Trophoblast cell (in vitro differentiated cells and primary cell): ENCODE data around the gene ZDHHC8.

ENCODE experiments used
- DNase-seq, 2 donors: peaks; one replicate each; pipeline ENCODE4 v3.0.0-alpha.2; 2016
- H2AFZ ChIP-seq: 2 replicates; pipeline ENCODE4 v1.6.1; 2013; ENCODE audit warnings: low read length, moderate library complexity, mild to moderate bottlenecking; ENCODE audit not compliant: insufficient read depth, poor library complexity
- H2AK5ac ChIP-seq: 2 replicates; pipeline ENCODE4 v1.6.1; 2013; ENCODE audit warnings: mild to moderate bottlenecking, low read length
- H2BK120ac ChIP-seq: 2 replicates; pipeline ENCODE4 v1.6.1; 2013; ENCODE audit warnings: low read length, mild to moderate bottlenecking, moderate library complexity; ENCODE audit not compliant: insufficient read depth, poor library complexity
- H2BK12ac ChIP-seq: 2 replicates; pipeline ENCODE4 v1.6.1; 2013; ENCODE audit warnings: mild to moderate bottlenecking, low read length, moderate library complexity
- H2BK5ac ChIP-seq: 2 replicates; pipeline ENCODE4 v1.6.1; 2013; ENCODE audit warnings: low read length, low read depth, moderate library complexity, mild to moderate bottlenecking; ENCODE audit not compliant: poor library complexity
- H3K14ac ChIP-seq: 2 replicates; pipeline ENCODE4 v1.6.1; 2013; ENCODE audit warnings: mild to moderate bottlenecking, low read length
- H3K18ac ChIP-seq: 2 replicates; pipeline ENCODE4 v1.6.1; 2013; ENCODE audit warnings: mild to moderate bottlenecking, low read length
- H3K23ac ChIP-seq: 2 replicates; pipeline ENCODE4 v1.6.1; 2013; ENCODE audit warnings: low read length
- H3K27ac ChIP-seq: 2 replicates; pipeline ENCODE4 v1.5.1; 2013; ENCODE audit warnings: low read depth, mild to moderate bottlenecking, inconsistent platforms, low read length, moderate library complexity
- H3K27me3 ChIP-seq: 2 replicates; pipeline ENCODE4 v1.6.1; 2013; ENCODE audit warnings: inconsistent platforms, mild to moderate bottlenecking, low read length, moderate library complexity; ENCODE audit not compliant: insufficient read depth
- H3K36me3 ChIP-seq, 2 experiments: 1 replicate in 1 of 2; 2 replicates in 1 of 2; pipeline ENCODE4 v1.6.1; 2013; ENCODE audit warnings: low read length in 2 of 2, mild to moderate bottlenecking in 2 of 2, moderate library complexity in 1 of 2; ENCODE audit not compliant: insufficient read depth in 2 of 2, control insufficient read depth in 1 of 2
- H3K4ac ChIP-seq: 2 replicates; pipeline ENCODE4 v1.6.1; 2013; ENCODE audit warnings: low read depth, mild to moderate bottlenecking, low read length, moderate library complexity
- H3K4me1 ChIP-seq, 2 experiments: 1 replicate in 1 of 2; 2 replicates in 1 of 2; pipeline ENCODE4 v1.6.1; 2013; ENCODE audit warnings: low read length in 2 of 2, mild to moderate bottlenecking in 2 of 2, moderate library complexity in 1 of 2; ENCODE audit not compliant: insufficient read depth in 2 of 2, control insufficient read depth in 1 of 2
- H3K4me2 ChIP-seq: 2 replicates; pipeline ENCODE4 v1.6.1; 2013; ENCODE audit warnings: inconsistent platforms, mild to moderate bottlenecking, low read length, moderate library complexity
- H3K4me3 ChIP-seq: 2 replicates; pipeline ENCODE4 v1.5.1; 2013; ENCODE audit warnings: mild to moderate bottlenecking, low read depth, low read length, inconsistent platforms
- H3K79me1 ChIP-seq: one replicate; pipeline ENCODE4 v1.6.1; 2013; ENCODE audit warnings: low read length
- H3K79me2 ChIP-seq: 2 replicates; pipeline ENCODE4 v1.6.1; 2013; ENCODE audit warnings: low read length, mild to moderate bottlenecking; ENCODE audit not compliant: control insufficient read depth, insufficient read depth, poor library complexity
- H3K9ac ChIP-seq: 2 replicates; pipeline ENCODE4 v1.6.1; 2013; ENCODE audit warnings: mild to moderate bottlenecking, low read length
- H3K9me3 ChIP-seq: 2 replicates; pipeline ENCODE4 v1.6.1; 2013; ENCODE audit warnings: low read depth, mild to moderate bottlenecking, control low read depth, inconsistent platforms, low read length; ENCODE audit not compliant: insufficient read depth
- H4K12ac ChIP-seq: 2 replicates; pipeline ENCODE4 v1.6.1; 2013; ENCODE audit warnings: low read depth, mild to moderate bottlenecking, low read length, moderate library complexity
- H4K8ac ChIP-seq: 2 replicates; pipeline ENCODE4 v1.6.1; 2013; ENCODE audit warnings: low read depth, mild to moderate bottlenecking, low read length, moderate library complexity
- H4K91ac ChIP-seq: one replicate; pipeline ENCODE4 v1.6.1; 2013; ENCODE audit warnings: low read depth, mild to moderate bottlenecking, low read length, moderate library complexity
- WGBS: extraction: QIAGEN DNeasy Blood & Tissue Kit; methylation state at CpG from one replicate; pipeline ENCODE4 v1.1.7; 2013; ENCODE audit warnings: missing lambda C conversion rate; ENCODE audit not compliant: insufficient read length, insufficient coverage; ENCODE audit errors: extremely low coverage; 5-methylcytosine and 5-hydroxymethylcytosine counted together

ZDHHC8 gene

GRCh38 chr22:20176421-20177085, 44.9 kb downstream of the ZDHHC8 start:
- Histone ChIP-seq H3K79me1 (no peaks in the 10 kb centered on the region), H4K12ac (no peak overlapping the region), H3K27me3 (no peaks in the 10 kb centered on the region), H3K36me3 (no peaks in the 10 kb centered on the region), H2BK12ac (no peak overlapping the region), H3K27ac (no peak overlapping the region), H3K4ac (no peak overlapping the region), H2AFZ (no peak overlapping the region), H3K4me3 (no peak overlapping the region), H3K14ac (no peak overlapping the region), H3K9me3 (no peaks in the 10 kb centered on the region), H2AK5ac (no peak overlapping the region), H3K9ac (no peak overlapping the region), H2BK5ac (no peak overlapping the region), H4K91ac (no peak overlapping the region), H3K18ac (no peak overlapping the region), H3K23ac (no peak overlapping the region), H3K4me2 (no peak overlapping the region), H4K8ac (no peak overlapping the region), H2BK120ac (no peak overlapping the region), H3K79me2 (no peaks in the 10 kb centered on the region), H3K4me1 (no peaks in the 10 kb centered on the region)
- WGBS = no CpG with 5 or more reads among the region's 17 CpGs
- no peak for DNase-seq

- Histone ChIP-seq H3K9ac (no peak overlapping the region), H3K23ac (no peak overlapping the region), H3K79me2 (no peaks in the 10 kb centered on the region), H2AK5ac (no peak overlapping the region), H3K4me1 (no peaks in the 10 kb centered on the region), H3K4me3 (no peak overlapping the region), H3K4ac (no peak overlapping the region), H3K9me3 (no peaks in the 10 kb centered on the region), H2BK5ac (no peak overlapping the region), H4K12ac (no peak overlapping the region), H3K27me3 (no peaks in the 10 kb centered on the region), H4K91ac (no peak overlapping the region), H3K14ac (no peak overlapping the region), H3K79me1 (no peaks in the 10 kb centered on the region), H3K4me2 (no peak overlapping the region), H2AFZ (no peak overlapping the region), H3K18ac (no peak overlapping the region), H3K27ac (no peak overlapping the region), H2BK120ac (no peak overlapping the region), H2BK12ac (no peak overlapping the region), H4K8ac (no peak overlapping the region), H3K36me3 (no peaks in the 10 kb centered on the region)
- no peak for DNase-seq
- no CpG with 5 or more reads among the region's 21 CpGs for WGBS
Observed at GRCh38 chr22:20177217-20177911, 45.8 kb downstream of the ZDHHC8 start.

- Histone ChIP-seq H3K9ac (no peak overlapping the region), H3K4me1 (no peaks in the 10 kb centered on the region), H2BK12ac (no peak overlapping the region), H3K4ac (no peak overlapping the region), H3K18ac (no peak overlapping the region), H3K27ac (no peak overlapping the region), H3K27me3 (no peaks in the 10 kb centered on the region), H3K79me2 (no peaks in the 10 kb centered on the region), H3K23ac (no peak overlapping the region), H4K12ac (no peak overlapping the region), H3K9me3 (peaks cover 2% of the 10 kb centered on the region), H3K4me2 (no peak overlapping the region), H2BK5ac (no peak overlapping the region), H3K4me3 (no peak overlapping the region), H3K14ac (no peak overlapping the region), H2BK120ac (no peak overlapping the region), H4K91ac (no peak overlapping the region), H2AFZ (no peak overlapping the region), H3K36me3 (no peaks in the 10 kb centered on the region), H4K8ac (no peak overlapping the region), H3K79me1 (no peaks in the 10 kb centered on the region), H2AK5ac (no peak overlapping the region)
- DNase-seq = no peak
- no CpG with 5 or more reads among the region's 29 CpGs for whole genome bisulfite sequencing
Observed at GRCh38 chr22:20178075-20178914, 46.7 kb downstream of the ZDHHC8 start.

- no peak overlapping the region for H3K4ac ChIP-seq
- H2BK120ac ChIP-seq = no peak overlapping the region
- no peaks in the 10 kb centered on the region for H3K79me2 ChIP-seq
- H3K23ac ChIP-seq = no peak overlapping the region
- H2AFZ ChIP-seq = no peak overlapping the region
- no peak overlapping the region for H4K91ac ChIP-seq
- peaks cover 3% of the 10 kb centered on the region for H3K9me3 ChIP-seq
- no peaks in the 10 kb centered on the region for H3K79me1 ChIP-seq
- H3K27me3 ChIP-seq = no peaks in the 10 kb centered on the region
- no peak overlapping the region for H3K9ac ChIP-seq
- H4K8ac ChIP-seq = no peak overlapping the region
- WGBS = no CpG with 5 or more reads among the region's 10 CpGs
- H3K36me3 ChIP-seq = no peaks in the 10 kb centered on the region
- H3K4me3 ChIP-seq = no peak overlapping the region
- H4K12ac ChIP-seq = no peak overlapping the region
- H2BK5ac ChIP-seq = no peak overlapping the region
- H3K4me1 ChIP-seq = no peaks in the 10 kb centered on the region
- H2BK12ac ChIP-seq = no peak overlapping the region
- no peak overlapping the region for H3K14ac ChIP-seq
- DNase-seq = no peak
- H2AK5ac ChIP-seq = no peak overlapping the region
- H3K4me2 ChIP-seq = no peak overlapping the region
- no peak overlapping the region for H3K27ac ChIP-seq
- H3K18ac ChIP-seq = no peak overlapping the region
Observed at GRCh38 chr22:20178915-20179227, 47.3 kb downstream of the ZDHHC8 start.
